Spinal cord (tissue), 10 donors: ENCODE measurements around the gene ZFR2. TPM values are rescaled to one million over a fixed set of nuclear protein-coding genes. Genes with fewer than 3 reads are reported as not detected.
"Not testable (repeated sequence)": the region's sequence is repeated elsewhere in the genome, so short reads cannot be mapped to it uniquely, and the experiment has no call there.

Source experiments
- DNase-seq, 6 donors: peaks; one replicate each; pipeline versions ENCODE4 v3.0.0 to v3.0.0-alpha.2; 2013 to 2015; ENCODE audit warnings: low spot score in 6 of 6, low read depth in 4 of 6
- H3K27ac ChIP-seq: one replicate; pipeline ENCODE4 v1.5.1; 2013; ENCODE audit warnings: low read depth, low read length, control low read depth
- H3K27me3 ChIP-seq: one replicate; pipeline ENCODE4 v1.6.1; 2013; ENCODE audit warnings: low read length; ENCODE audit not compliant: control insufficient read depth, insufficient read depth
- H3K36me3 ChIP-seq: one replicate; pipeline ENCODE4 v1.6.1; 2013; ENCODE audit warnings: low read length; ENCODE audit not compliant: control insufficient read depth, insufficient read depth
- H3K4me1 ChIP-seq: one replicate; pipeline ENCODE4 v1.6.1; 2013; ENCODE audit warnings: low read length; ENCODE audit not compliant: control insufficient read depth, insufficient read depth
- H3K4me3 ChIP-seq: one replicate; pipeline ENCODE4 v1.5.1; 2013; ENCODE audit warnings: low read depth, low read length, control low read depth
- H3K9me3 ChIP-seq: one replicate; pipeline ENCODE4 v1.6.1; 2013; ENCODE audit warnings: low read length; ENCODE audit not compliant: control insufficient read depth, insufficient read depth
- WGBS: methylation state at CpG from one replicate; pipeline ENCODE4 v1.1.5; 2013; ENCODE audit warnings: missing lambda C conversion rate; ENCODE audit not compliant: insufficient coverage; 5-methylcytosine and 5-hydroxymethylcytosine counted together
- polyA plus RNA-seq, 2 donors: library from polyadenylated mRNA; unstranded; fragments of 120-200 nt; gene quantifications; one replicate each; pipeline ENCODE4 v1.2.1, GENCODE V29; 2013; ENCODE audit not compliant: insufficient read length in 2 of 2
- total RNA-seq, 2 donors: library from RNA; depleted of rRNA in 1 of 2; stranded (reverse); fragments of 120-200 nt in 1 of 2; fragments of >200 nt in 1 of 2; gene quantifications; one replicate each; pipeline versions ENCODE4 v1.2.3 to v1.2.4, GENCODE V29; 2013 to 2014
- donor health status: healthy.

ZFR2 gene
- total and polyA plus RNA-seq, 4 donors, result 7.7 to 37.6 (median 18.4) TPM

DNA sequence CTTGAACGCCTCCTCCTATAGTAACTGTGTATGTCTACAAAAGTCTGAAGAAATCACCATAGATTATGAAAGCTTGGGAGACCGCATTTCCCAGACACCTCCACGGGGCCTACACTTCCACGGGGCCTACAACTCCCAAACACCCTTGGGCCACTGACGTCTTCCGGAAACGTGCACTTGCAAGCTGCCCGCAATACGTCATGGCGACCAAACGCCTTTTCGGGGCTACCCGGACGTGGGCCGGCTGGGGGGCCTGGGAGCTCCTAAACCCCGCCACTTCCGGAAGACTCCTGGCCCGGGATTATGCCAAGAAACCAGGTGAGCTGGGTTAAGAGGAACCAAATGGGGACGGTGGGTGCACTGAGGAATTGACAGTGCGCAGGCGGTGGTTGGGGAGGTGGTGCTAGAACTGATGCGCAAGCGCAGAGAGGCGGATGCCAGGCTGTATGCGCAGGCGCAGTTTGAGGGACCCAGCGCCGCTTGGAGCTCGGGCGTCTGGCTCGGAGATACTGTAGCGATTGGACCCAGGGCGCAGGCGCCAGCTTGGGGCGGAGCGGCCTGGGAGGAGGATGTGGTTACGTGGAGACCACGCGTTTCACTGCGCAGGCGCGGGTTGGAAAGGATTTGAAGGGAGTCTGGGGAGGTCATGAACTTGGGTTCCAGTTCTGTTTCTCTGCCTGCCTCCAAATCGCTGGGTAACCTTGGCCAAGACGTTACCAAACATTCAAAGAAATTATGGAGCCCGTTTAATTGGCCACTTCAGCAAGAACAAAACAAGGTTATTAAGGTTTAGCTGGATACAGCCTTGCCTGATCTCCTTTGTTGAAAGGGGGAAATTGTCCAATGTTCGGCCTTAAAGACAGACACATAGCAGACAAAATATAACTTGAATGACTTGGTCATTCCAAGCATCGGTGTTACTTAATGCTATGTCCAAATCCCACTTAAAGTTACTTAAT is 106.1 kb downstream of the ZFR2 start, which contains the start of gene MRPL54:
Gene MRPL54, plus strand, starts transcription at position 182 of the 959 bp plus-strand sequence. Its CDS starts 19 bp downstream, at position 201.
- peaks cover 53% of the 10 kb centered on the region for H3K36me3 ChIP-seq
- DNase-seq, result peak; percentile 99 to 100 (median 100)
- 2% methylated on average over 43 of the region's 47 CpGs for WGBS
- H3K4me3 ChIP-seq, result peak within 1 kb of the TSS; percentile 93
- H3K9me3 ChIP-seq, result no peaks in the 10 kb centered on the region
- H3K27me3 ChIP-seq, result no peaks in the 10 kb centered on the region
- peak within 1 kb of the TSS; percentile 98 for H3K27ac ChIP-seq
- peaks cover 26% of the 10 kb centered on the region for H3K4me1 ChIP-seq

DNA sequence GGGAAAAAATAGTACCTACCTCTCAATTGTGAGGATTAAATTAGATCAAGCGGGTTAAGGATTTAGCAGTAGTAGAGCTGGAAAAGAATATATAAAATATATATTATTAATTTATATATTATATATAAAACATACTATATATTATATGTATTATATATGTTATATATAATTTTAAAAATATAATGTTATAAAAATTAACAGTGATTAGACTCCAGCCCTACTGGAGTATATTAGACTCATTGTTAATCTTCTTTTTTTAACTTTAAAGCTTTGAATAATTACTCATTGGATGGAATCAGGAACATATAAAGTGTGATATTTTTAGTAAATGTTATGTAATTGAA is 106.7 kb downstream of the ZFR2 start:
- no peaks in the 10 kb centered on the region for H3K27me3 ChIP-seq

DNA sequence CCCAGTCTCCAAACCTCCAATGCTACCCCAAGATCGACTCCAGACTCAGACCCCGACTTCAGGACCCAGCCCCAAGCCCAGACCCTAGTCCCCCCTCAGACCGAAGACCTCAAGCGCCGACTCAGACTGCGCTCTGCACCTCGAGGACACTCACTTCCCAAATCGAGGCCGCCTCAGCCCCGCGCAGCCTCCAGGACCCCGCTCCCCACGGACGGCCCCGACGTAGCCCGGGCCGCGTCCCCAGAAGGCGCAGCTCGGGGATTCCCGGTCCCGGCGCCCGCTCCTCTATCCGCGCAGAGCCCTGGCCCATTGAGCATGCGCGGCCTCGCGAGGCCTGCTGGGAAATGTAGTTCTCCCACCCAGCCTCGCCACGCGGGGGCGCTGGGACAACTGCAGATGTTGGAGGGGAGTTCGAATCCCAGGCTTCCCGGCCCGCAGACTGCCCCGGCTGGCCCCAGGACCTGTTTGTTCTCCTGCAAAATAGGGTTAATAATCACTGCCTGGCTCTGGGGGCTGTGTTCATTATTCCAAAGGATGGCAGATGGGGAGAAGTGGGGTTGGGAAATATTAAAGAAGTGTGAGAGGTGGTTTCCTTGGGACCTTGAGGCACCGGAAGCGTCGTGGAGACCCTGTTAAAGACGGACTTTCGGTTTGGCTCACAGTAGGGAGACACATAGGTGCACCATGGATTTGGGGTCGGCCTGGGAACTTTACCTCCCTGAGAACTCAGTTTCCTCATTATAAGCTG is 107.3 kb downstream of the ZFR2 start, which contains the start of gene APBA3:
Gene APBA3, minus strand, starts transcription at position 311 of the 748 bp plus-strand sequence. CDS start 1,428 bp downstream, outside the sequence.
- Histone ChIP-seq H3K4me3 (peak within 1 kb of the TSS; percentile 93), H3K4me1 (peaks cover 26% of the 10 kb centered on the region), H3K27ac (peak within 1 kb of the TSS; percentile 98), H3K27me3 (no peaks in the 10 kb centered on the region), H3K9me3 (no peaks in the 10 kb centered on the region), H3K36me3 (peaks cover 49% of the 10 kb centered on the region)
- peak; percentile 76 to 96 (median 84) for DNase-seq
- under 1% methylated on average over 41 of the region's 45 CpGs for WGBS

More for the DNA sequence above, 106.7 kb downstream of the ZFR2 start:
- no peak for DNase-seq
- Histone ChIP-seq H3K36me3 (peaks cover 53% of the 10 kb centered on the region), H3K9me3 (no peaks in the 10 kb centered on the region), H3K27ac (peak overlapping the region; percentile 98), H3K4me3 (no peak overlapping the region), H3K4me1 (peaks cover 26% of the 10 kb centered on the region)
- WGBS, result no CpG with 5 or more reads among the region's 1 CpG

DNA sequence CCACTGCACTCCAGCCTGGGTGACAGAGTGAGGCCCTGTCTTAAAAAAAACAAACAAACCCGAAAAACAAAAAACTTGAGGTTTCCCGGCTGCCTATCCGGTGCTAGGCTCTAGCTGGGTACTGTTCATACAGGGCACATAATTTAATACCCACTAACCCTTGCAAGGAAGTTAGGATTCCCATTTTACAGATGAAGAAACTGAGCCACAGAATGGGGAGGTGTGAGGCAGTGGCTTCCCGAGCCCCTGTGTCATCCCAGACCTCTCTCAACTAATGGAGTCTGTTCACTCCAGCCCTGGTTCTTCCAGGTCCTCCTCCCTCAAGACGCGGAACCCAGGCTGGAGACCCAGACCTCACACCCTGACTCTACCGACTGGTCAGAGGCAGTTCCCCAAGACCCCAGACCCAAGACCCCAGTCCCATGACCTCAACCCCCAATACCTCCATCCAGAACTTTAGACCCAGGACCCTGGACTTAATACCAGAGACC is 107.9 kb downstream of the ZFR2 start:
- no peak overlapping the region for H3K27ac ChIP-seq
- peaks cover 26% of the 10 kb centered on the region for H3K4me1 ChIP-seq
- H3K4me3 ChIP-seq, result peak overlapping the region; percentile 93
- WGBS, result 33% methylated on average over 5 of the region's 7 CpGs
- no peaks in the 10 kb centered on the region for H3K9me3 ChIP-seq
- DNase-seq, result peak in 1 of 6 donors; percentile 8
- no peaks in the 10 kb centered on the region for H3K27me3 ChIP-seq
- peaks cover 44% of the 10 kb centered on the region for H3K36me3 ChIP-seq

DNA sequence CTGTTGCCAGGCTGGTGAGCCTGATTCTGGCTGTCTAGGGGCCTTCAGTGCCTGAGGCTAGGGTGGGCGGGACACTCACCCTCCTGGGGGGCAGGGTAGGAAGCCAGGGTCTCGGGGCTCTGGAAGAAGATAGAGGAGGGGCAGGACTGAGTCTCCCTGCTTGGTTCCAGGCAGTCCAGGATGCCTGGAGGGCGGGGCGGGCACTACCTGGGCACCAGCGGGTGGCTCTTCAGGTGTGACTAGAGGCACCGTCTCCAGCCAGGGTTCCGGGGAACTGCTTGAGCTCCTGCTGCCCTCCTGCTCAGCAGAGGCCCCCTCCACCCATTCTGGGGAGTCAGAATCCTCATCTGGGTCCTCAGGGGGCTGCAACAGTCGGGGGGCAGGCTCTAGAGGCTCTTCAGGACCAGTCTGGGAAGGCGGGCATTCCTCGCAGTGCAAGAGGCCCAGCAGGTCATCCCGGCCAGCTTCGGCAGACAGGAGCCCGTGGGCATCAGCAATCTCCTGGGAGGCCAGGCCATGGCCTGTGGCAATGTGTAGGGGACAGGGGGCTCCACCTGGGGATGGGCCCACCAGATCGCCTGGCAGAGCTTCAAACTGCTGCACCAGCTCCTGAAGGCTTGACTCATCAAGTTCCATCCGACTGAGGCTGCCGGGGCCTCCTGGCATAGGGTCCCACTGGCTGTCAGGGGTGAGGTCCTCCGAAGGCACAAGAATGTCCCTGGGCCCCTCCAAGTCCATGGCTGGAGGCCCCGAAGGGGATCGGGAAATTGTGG is 109.2 kb downstream of the ZFR2 start:
- 91% methylated on average over 19 of the region's 19 CpGs for WGBS
- Histone ChIP-seq H3K4me3 (no peak overlapping the region), H3K36me3 (peaks cover 33% of the 10 kb centered on the region), H3K27me3 (no peaks in the 10 kb centered on the region), H3K27ac (no peak overlapping the region), H3K9me3 (no peaks in the 10 kb centered on the region), H3K4me1 (peaks cover 26% of the 10 kb centered on the region)
- no peak for DNase-seq

DNA sequence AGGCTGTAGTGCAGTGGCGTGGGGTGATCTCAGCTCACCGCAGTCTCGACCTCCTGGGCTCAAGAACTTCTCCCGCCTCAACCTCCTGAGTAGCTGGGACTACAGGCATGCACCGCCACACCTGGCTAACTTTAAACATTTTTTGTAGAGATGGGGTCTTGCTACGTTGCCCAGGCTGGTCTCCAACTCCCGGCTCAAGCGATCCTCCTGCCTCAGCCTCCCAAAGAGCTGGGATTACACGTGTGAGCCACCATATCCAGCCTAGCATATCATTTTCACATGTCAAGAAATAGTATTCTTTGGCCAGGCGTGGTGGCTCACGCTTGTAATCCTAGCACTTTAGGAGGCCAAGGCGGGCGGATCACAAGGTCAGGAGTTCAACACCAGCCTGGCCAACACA is 110.5 kb downstream of the ZFR2 start:
- DNase-seq, H3K27me3 ChIP-seq, H3K9me3 ChIP-seq, H3K27ac ChIP-seq, H3K4me3 ChIP-seq: not testable (repeated sequence)
- Histone ChIP-seq H3K36me3 (peaks cover 47% of the 10 kb centered on the region), H3K4me1 (peaks cover 26% of the 10 kb centered on the region)
- 99% methylated on average over 7 of the region's 13 CpGs for WGBS

DNA sequence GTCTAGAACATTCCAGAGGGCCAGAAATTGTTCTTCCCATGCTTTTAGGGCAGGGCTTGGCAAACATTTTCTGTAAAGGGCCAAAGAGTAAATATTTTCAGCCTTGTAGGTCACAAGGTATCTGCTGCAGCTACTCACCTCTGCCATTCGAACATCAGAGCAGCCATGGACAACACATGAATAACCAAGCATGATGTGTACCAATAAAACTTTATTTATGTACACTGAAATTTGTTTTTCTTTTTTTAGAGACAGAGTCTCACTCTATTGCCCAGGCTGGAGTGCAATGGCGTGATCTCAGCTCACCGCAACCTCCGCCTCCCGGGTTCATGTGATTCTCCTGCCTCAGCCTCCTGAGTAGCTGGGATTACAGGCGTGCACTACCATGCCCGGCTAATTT is 111.1 kb downstream of the ZFR2 start:
- no CpG with 5 or more reads among the region's 7 CpGs for WGBS
- H3K27ac ChIP-seq, H3K9me3 ChIP-seq, H3K4me3 ChIP-seq, DNase-seq, H3K27me3 ChIP-seq: not testable (repeated sequence)
- peaks cover 53% of the 10 kb centered on the region for H3K36me3 ChIP-seq
- H3K4me1 ChIP-seq, result peaks cover 26% of the 10 kb centered on the region
